HepG2 (cell line): ENCODE data around the gene KLF16. TPM values are rescaled to one million over a fixed set of nuclear protein-coding genes. Genes with fewer than 3 reads are reported as not detected.

Experiments used
- AHR ChIP-seq: IDR thresholded peaks from 2 replicates; pipeline ENCODE4 v1.6.1; 2018; ENCODE audit warnings: missing genetic modification reagents, missing compliant biosample characterization
- ARID2 ChIP-seq: sonication (generic); formaldehyde crosslinking; IDR thresholded peaks from 2 replicates; pipeline ENCODE4 v1.8.1; 2022; ENCODE audit warnings: mild to moderate bottlenecking, missing genetic modification reagents, borderline replicate concordance
- CAMTA2 ChIP-seq: sonication (generic); formaldehyde crosslinking; IDR thresholded peaks from 2 replicates; pipeline ENCODE4 v1.4.0; 2020; ENCODE audit warnings: mild to moderate bottlenecking, missing genetic modification reagents, borderline replicate concordance
- CSRNP1 ChIP-seq: sonication (generic); formaldehyde crosslinking; IDR thresholded peaks from 2 replicates; pipeline ENCODE4 v1.8.1; 2023; ENCODE audit warnings: mild to moderate bottlenecking, missing genetic modification reagents
- ERF ChIP-seq: IDR thresholded peaks from 2 replicates; pipeline ENCODE4 v1.6.1; 2018; ENCODE audit warnings: missing biosample characterization, missing genetic modification reagents
- FOXJ3 ChIP-seq: sonication (generic); formaldehyde crosslinking; IDR thresholded peaks from 2 replicates; pipeline ENCODE4 v1.4.0; 2020; ENCODE audit warnings: missing genetic modification reagents, mild to moderate bottlenecking, borderline replicate concordance
- GLI4 ChIP-seq: sonication (generic); formaldehyde crosslinking; IDR thresholded peaks from 2 replicates; pipeline ENCODE4 v1.5.1; 2020; ENCODE audit warnings: missing genetic modification reagents, mild to moderate bottlenecking, moderate library complexity, borderline replicate concordance
- HOXD1 ChIP-seq: sonication (generic); formaldehyde crosslinking; IDR thresholded peaks from 2 replicates; pipeline ENCODE4 v1.5.0; 2020; ENCODE audit warnings: missing genetic modification reagents
- JUN ChIP-seq: sonication (generic); formaldehyde crosslinking; IDR thresholded peaks from 2 replicates; pipeline ENCODE4 v1.4.0; 2020; ENCODE audit warnings: mild to moderate bottlenecking, missing genetic modification reagents
- NAIF1 ChIP-seq: sonication (generic); formaldehyde crosslinking; IDR thresholded peaks from 2 replicates; pipeline ENCODE4 v1.5.0; 2020; ENCODE audit warnings: mild to moderate bottlenecking, missing genetic modification reagents, borderline replicate concordance
- ONECUT2 ChIP-seq: sonication (generic); formaldehyde crosslinking; IDR thresholded peaks from 2 replicates; pipeline ENCODE4 v1.4.0; 2020; ENCODE audit warnings: missing genetic modification reagents
- PCBP1 ChIP-seq: fragments of 200-400 bp; formaldehyde crosslinking; IDR thresholded peaks from 2 replicates; pipeline ENCODE4 v1.6.1; 2017; ENCODE audit warnings: mild to moderate bottlenecking, low read depth, low read length, borderline replicate concordance
- PLRG1 ChIP-seq: fragments of 450-650 bp; conservative IDR thresholded peaks from 2 replicates; pipeline ENCODE4 v1.6.1; 2016
- SMC3 ChIP-seq: IDR thresholded peaks from 2 replicates; pipeline ENCODE4 v1.6.1; 2011; ENCODE audit warnings: low read length, improper control_type of control experiment
- THAP11 ChIP-seq: IDR thresholded peaks from 2 replicates; pipeline ENCODE4 v1.6.1; 2016; ENCODE audit warnings: missing biosample characterization, missing genetic modification reagents
- ZMYM3 ChIP-seq: sonication (generic); formaldehyde crosslinking; IDR thresholded peaks from 2 replicates; pipeline ENCODE4 v1.5.1; 2020; ENCODE audit warnings: mild to moderate bottlenecking, missing genetic modification reagents
- ZNF281 ChIP-seq: sonication (generic); formaldehyde crosslinking; IDR thresholded peaks from 2 replicates; pipeline ENCODE4 v1.4.0; 2020; ENCODE audit warnings: missing genetic modification reagents, borderline replicate concordance
- ZNF501 ChIP-seq: sonication (generic); formaldehyde crosslinking; IDR thresholded peaks from 2 replicates; pipeline ENCODE4 v1.5.1; 2020; ENCODE audit warnings: mild to moderate bottlenecking, moderate library complexity, missing genetic modification reagents
- ZSCAN31 ChIP-seq: sonication (generic); formaldehyde crosslinking; IDR thresholded peaks from 2 replicates; pipeline ENCODE4 v1.5.0; 2020; ENCODE audit warnings: low read depth, mild to moderate bottlenecking, missing genetic modification reagents
- polyA plus RNA-seq, 8 experiments: library from polyadenylated mRNA; depleted of rRNA in 3 of 8; stranded (reverse) in 7 of 8; unstranded in 1 of 8; fragments of >200 nt; fragmentation: Illumina TruSeq in 4 of 8; extraction: Trizol in 4 of 8; gene quantifications; 2 replicates each; pipeline versions ENCODE4 v1.2.1 to v1.2.3, GENCODE V29; 2011 to 2016; ENCODE audit warnings: low read depth in 4 of 8, missing spikeins in 1 of 8, mixed read lengths in 1 of 8; ENCODE audit not compliant: insufficient read depth in 1 of 8
- total RNA-seq, 5 experiments: library from RNA; depleted of rRNA; stranded (reverse); fragments of >200 nt; fragmentation: Illumina TruSeq; extraction: Trizol; gene quantifications; 2 replicates each; pipeline ENCODE4 v1.2.3, GENCODE V29; 2016; ENCODE audit warnings: low read depth in 1 of 5
- TF ChIP-seq, protein P1 (sequence below): sonication (generic); formaldehyde crosslinking; IDR thresholded peaks from 2 replicates; pipeline ENCODE4 v1.5.0; 2020; ENCODE audit warnings: missing genetic modification reagents
- TF ChIP-seq, protein P2 (sequence below): sonication (generic); formaldehyde crosslinking; IDR thresholded peaks from 2 replicates; pipeline ENCODE4 v1.4.0; 2020; ENCODE audit warnings: missing genetic modification reagents
- TF ChIP-seq, protein P3 (sequence below): sonication (generic); formaldehyde crosslinking; IDR thresholded peaks from 2 replicates; pipeline ENCODE4 v1.4.0; 2020; ENCODE audit warnings: mild to moderate bottlenecking, missing genetic modification reagents

The KLF16 gene
- total and polyA plus RNA-seq, 2 of the 13 experiments (the other 11 are each of a cell fraction or from before 2014, with no cell fraction given) = 3.5 to 6.7 TPM

DNA sequence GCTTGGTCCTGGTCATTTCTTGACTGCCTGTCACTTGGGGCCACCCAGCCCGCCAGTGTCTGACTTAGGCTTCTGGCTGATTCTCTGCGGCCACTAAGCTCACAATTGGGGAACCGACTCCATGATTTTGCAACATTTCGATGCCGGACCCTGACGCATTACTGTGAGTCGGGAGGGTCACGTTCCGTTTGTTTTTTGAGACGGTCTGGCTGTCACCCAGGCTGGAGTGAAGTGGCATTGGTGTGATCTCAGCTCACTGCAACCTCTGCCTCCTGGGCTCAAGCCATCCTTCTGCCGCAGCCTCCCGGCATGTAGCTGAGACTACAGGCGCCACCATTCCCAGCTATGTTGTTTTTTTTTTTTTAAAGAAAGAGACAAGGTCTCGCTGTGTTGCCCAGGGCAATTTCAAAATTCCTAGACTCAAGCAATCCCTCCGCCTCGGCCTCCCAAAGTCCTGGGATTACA lies 38.6 kb upstream of the KLF16 start (continued):
- no peak for TF ChIP-seq GLI4
- no peak for TF ChIP-seq ZMYM3 (CRISPR knock-in tag)
- TF ChIP-seq THAP11 (CRISPR knock-in tag) = 0 out of 2 replicates have a peak, but pooled peaks have one; percentile 15
- no peak for TF ChIP-seq HOXD1 (CRISPR knock-in tag)
- no peak for TF ChIP-seq SMC3
- TF ChIP-seq, protein P1, sequence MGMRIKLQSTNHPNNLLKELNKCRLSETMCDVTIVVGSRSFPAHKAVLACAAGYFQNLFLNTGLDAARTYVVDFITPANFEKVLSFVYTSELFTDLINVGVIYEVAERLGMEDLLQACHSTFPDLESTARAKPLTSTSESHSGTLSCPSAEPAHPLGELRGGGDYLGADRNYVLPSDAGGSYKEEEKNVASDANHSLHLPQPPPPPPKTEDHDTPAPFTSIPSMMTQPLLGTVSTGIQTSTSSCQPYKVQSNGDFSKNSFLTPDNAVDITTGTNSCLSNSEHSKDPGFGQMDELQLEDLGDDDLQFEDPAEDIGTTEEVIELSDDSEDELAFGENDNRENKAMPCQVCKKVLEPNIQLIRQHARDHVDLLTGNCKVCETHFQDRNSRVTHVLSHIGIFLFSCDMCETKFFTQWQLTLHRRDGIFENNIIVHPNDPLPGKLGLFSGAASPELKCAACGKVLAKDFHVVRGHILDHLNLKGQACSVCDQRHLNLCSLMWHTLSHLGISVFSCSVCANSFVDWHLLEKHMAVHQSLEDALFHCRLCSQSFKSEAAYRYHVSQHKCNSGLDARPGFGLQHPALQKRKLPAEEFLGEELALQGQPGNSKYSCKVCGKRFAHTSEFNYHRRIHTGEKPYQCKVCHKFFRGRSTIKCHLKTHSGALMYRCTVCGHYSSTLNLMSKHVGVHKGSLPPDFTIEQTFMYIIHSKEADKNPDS (CRISPR knock-in tag) = no peak
- TF ChIP-seq, protein P2, sequence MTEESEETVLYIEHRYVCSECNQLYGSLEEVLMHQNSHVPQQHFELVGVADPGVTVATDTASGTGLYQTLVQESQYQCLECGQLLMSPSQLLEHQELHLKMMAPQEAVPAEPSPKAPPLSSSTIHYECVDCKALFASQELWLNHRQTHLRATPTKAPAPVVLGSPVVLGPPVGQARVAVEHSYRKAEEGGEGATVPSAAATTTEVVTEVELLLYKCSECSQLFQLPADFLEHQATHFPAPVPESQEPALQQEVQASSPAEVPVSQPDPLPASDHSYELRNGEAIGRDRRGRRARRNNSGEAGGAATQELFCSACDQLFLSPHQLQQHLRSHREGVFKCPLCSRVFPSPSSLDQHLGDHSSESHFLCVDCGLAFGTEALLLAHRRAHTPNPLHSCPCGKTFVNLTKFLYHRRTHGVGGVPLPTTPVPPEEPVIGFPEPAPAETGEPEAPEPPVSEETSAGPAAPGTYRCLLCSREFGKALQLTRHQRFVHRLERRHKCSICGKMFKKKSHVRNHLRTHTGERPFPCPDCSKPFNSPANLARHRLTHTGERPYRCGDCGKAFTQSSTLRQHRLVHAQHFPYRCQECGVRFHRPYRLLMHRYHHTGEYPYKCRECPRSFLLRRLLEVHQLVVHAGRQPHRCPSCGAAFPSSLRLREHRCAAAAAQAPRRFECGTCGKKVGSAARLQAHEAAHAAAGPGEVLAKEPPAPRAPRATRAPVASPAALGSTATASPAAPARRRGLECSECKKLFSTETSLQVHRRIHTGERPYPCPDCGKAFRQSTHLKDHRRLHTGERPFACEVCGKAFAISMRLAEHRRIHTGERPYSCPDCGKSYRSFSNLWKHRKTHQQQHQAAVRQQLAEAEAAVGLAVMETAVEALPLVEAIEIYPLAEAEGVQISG (CRISPR knock-in tag) = peak; percentile 45; the same call in 1 of the 2 replicates
- TF ChIP-seq ZSCAN31 (CRISPR knock-in tag) = no peak
- TF ChIP-seq, protein P3, sequence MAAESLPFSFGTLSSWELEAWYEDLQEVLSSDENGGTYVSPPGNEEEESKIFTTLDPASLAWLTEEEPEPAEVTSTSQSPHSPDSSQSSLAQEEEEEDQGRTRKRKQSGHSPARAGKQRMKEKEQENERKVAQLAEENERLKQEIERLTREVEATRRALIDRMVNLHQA (CRISPR knock-in tag) = no peak
- no peak for TF ChIP-seq ZNF501 (CRISPR knock-in tag)
- TF ChIP-seq FOXJ3 (CRISPR knock-in tag) = 0 out of 2 replicates have a peak, but pooled peaks have one; percentile 22
- no peak for TF ChIP-seq PLRG1
- TF ChIP-seq AHR (CRISPR knock-in tag) = no peak
- TF ChIP-seq CAMTA2 (CRISPR knock-in tag) = no peak
- no peak for TF ChIP-seq JUN (CRISPR knock-in tag)
- no peak for TF ChIP-seq ONECUT2 (CRISPR knock-in tag)
- no peak for TF ChIP-seq NAIF1 (CRISPR knock-in tag)
- no peak for TF ChIP-seq PCBP1
- TF ChIP-seq ZNF281 (CRISPR knock-in tag) = no peak
- TF ChIP-seq CSRNP1 (CRISPR knock-in tag) = no peak
- no peak for TF ChIP-seq ARID2 (CRISPR knock-in tag)
- no peak for TF ChIP-seq ERF
